Ectodermal cell (in vitro differentiated cells): ENCODE measurements around the gene PAPLN.

Source experiments
- H3K27ac ChIP-seq: 2 replicates; pipeline ENCODE4 v1.7.0; 2013; ENCODE audit warnings: mild to moderate bottlenecking, low read depth, low read length; ENCODE audit not compliant: insufficient read depth, poor library complexity, severe bottlenecking
- H3K27me3 ChIP-seq: 2 replicates; pipeline ENCODE4 v1.7.0; 2013; ENCODE audit warnings: mild to moderate bottlenecking, low read length; ENCODE audit not compliant: insufficient read depth, control insufficient read depth, poor library complexity, severe bottlenecking
- H3K36me3 ChIP-seq: one replicate; pipeline ENCODE4 v1.7.0; 2013; ENCODE audit warnings: low read length; ENCODE audit not compliant: control insufficient read depth, insufficient read depth
- H3K4me1 ChIP-seq: one replicate; pipeline ENCODE4 v1.7.0; 2013; ENCODE audit warnings: low read length; ENCODE audit not compliant: control insufficient read depth, insufficient read depth
- H3K4me3 ChIP-seq: 2 replicates; pipeline ENCODE4 v1.7.0; 2013; ENCODE audit warnings: low read depth, low read length, control low read depth; ENCODE audit not compliant: insufficient read depth
- H3K9me3 ChIP-seq: 2 replicates; pipeline ENCODE4 v1.7.0; 2013; ENCODE audit warnings: mild to moderate bottlenecking, low read length, moderate library complexity; ENCODE audit not compliant: control insufficient read depth
- WGBS, 2 experiments: methylation state at CpG; one replicate each; pipeline ENCODE4 v1.1.7; 2013; ENCODE audit warnings: missing lambda C conversion rate in 2 of 2; 5-methylcytosine and 5-hydroxymethylcytosine counted together

The PAPLN gene

DNA sequence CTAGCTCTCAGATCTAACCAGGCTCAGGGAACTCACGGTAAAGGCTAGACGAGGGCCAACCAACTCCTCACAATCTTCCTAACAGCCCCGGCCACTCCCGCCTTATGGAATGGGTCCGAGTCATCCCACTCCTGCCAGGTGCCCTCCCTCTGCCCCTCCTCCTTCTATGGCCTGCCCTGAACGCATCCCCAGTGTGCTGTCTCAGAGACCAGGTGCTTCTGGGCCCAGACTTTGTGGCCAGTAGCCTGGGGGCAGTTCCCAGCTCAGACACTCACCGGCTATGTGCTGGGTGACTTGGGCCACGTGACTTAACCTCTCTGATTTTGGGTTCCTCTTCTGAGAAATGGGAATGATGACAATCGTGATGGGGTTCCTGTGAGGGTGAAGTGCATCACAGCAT is 22.5 kb downstream of the PAPLN start:
- Histone ChIP-seq H3K27me3 (no peaks in the 10 kb centered on the region), H3K9me3 (no peaks in the 10 kb centered on the region), H3K36me3 (peaks cover 44% of the 10 kb centered on the region), H3K27ac (no peak overlapping the region), H3K4me1 (no peaks in the 10 kb centered on the region), H3K4me3 (no peak overlapping the region)
- WGBS, 2 experiments: 89 to 92% methylated on average over 9 of the region's 9 CpGs

DNA sequence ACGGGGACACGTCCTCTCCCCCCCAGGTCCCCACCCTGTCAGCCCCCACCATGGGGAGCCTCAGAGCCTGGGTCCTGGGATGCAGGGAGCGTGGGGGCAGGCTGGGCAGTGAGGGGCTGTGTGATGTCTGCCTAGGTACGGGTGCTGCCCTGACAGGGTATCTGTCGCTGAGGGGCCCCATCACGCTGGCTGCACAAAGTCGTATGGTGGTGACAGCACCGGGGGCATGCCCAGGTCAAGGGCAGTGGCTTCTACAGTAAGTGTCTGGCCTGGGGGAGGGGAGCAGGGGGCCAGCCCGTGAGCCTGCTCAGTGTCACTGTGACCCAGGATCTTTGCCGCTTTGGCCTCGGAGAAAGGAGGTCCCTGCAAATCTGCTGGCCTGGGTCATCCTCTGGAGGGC is 23.3 kb downstream of the PAPLN start:
- H3K27ac ChIP-seq: no peak overlapping the region
- peaks cover 41% of the 10 kb centered on the region for H3K36me3 ChIP-seq
- no peak overlapping the region for H3K4me3 ChIP-seq
- WGBS, 2 experiments: 90 to 95% methylated on average over 11 of the region's 11 CpGs
- H3K9me3 ChIP-seq: no peaks in the 10 kb centered on the region
- H3K27me3 ChIP-seq: no peaks in the 10 kb centered on the region
- H3K4me1 ChIP-seq: no peaks in the 10 kb centered on the region

DNA sequence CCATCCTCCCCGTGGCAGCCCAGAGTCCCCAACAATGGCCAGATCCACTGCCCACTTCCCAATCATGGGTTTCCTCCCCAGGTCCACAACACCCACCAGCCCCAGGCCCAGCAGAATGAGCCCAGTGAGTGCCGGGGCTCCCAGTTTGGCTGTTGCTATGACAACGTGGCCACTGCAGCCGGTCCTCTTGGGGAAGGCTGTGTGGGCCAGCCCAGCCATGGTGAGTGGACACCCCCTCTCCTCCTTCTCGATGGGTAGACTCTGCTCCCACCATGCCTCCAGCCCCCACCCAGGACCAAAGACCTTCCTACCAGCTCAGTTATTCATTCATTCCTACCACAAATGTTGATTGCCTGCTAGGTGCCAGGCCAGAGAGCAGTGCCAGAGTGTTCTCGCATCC is 23.8 kb downstream of the PAPLN start:
- 90 to 91% methylated on average over 6 of the region's 6 CpGs for whole genome bisulfite sequencing, 2 experiments
- Histone ChIP-seq H3K27me3 (no peaks in the 10 kb centered on the region), H3K27ac (no peak overlapping the region), H3K4me1 (no peaks in the 10 kb centered on the region), H3K36me3 (peaks cover 41% of the 10 kb centered on the region), H3K4me3 (no peak overlapping the region), H3K9me3 (no peaks in the 10 kb centered on the region)

DNA sequence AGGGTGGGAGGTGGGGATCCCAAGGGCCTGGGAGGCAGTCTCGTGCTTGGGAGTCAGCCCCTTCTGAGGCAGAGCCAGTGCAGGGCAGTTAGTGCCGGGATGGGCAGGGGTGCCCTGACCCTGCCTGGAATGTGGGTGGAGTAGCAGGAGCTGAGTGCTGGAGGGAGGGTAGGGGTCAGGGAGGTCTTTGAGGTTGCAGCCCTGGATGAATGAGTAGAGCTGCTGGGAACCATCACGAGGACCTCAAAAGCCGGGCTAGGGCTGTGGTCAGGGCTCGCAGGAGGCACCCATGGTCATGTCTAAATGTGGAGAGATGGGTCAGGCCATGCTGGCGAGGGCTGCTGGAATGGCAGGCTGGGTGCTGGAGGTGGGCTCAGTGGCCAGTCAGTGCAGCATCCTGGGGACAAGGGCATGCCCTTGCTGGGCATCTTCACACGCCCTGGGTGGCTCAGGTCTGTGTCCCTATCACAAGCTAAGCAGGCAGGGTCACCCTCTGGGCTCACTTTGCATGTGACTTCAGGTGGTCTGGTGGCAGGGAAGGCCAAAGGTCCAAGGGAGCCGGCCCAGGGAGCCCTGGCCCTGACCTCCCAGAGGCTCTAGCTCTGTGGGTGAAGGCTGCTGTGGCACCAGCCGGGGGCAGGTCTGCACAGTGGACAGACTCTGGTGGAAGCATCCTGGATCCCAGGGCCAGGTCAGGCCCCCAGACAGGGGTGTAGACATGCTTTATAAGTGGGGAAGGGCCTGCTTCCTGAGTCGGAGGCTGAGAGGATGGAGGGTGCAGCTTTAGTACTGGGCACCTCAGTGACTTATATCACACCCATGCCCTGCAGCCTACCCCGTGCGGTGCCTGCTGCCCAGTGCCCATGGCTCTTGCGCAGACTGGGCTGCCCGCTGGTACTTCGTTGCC is 24.5 kb downstream of the PAPLN start:
- H3K9me3 ChIP-seq: no peaks in the 10 kb centered on the region
- no peaks in the 10 kb centered on the region for H3K4me1 ChIP-seq
- no peak overlapping the region for H3K4me3 ChIP-seq
- H3K27me3 ChIP-seq: no peaks in the 10 kb centered on the region
- WGBS, 2 experiments: 94 to 95% methylated on average over 15 of the region's 15 CpGs
- H3K36me3 ChIP-seq: peaks cover 45% of the 10 kb centered on the region
- H3K27ac ChIP-seq: no peak overlapping the region

DNA sequence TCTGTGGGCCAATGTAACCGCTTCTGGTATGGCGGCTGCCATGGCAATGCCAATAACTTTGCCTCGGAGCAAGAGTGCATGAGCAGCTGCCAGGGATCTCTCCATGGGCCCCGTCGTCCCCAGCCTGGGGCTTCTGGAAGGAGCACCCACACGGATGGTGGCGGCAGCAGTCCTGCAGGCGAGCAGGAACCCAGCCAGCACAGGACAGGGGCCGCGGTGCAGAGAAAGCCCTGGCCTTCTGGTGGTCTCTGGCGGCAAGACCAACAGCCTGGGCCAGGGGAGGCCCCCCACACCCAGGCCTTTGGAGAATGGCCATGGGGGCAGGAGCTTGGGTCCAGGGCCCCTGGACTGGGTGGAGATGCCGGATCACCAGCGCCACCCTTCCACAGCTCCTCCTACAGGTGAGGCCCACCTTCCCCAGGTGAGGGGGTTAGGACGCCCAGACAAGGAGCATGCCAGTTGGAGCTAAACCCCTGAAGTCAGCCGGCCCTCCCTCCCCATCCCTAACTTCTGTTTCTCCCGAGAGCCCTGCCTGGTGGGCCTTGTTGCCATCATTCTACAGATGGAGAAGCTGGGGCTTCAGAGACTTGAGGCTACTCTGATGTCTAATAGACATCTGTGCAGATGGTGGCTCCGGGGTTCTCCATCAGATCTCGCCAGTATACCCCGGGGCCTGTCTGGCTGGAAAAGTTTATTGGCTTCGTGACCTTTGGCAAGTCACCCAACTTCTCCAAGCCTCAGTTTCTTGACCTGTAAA is 25.3 kb downstream of the PAPLN start:
- H3K9me3 ChIP-seq: no peaks in the 10 kb centered on the region
- WGBS, 2 experiments: 93 to 95% methylated on average over 20 of the region's 20 CpGs
- no peak overlapping the region for H3K27ac ChIP-seq
- no peaks in the 10 kb centered on the region for H3K27me3 ChIP-seq
- no peaks in the 10 kb centered on the region for H3K4me1 ChIP-seq
- no peak overlapping the region for H3K4me3 ChIP-seq
- peaks cover 48% of the 10 kb centered on the region for H3K36me3 ChIP-seq

DNA sequence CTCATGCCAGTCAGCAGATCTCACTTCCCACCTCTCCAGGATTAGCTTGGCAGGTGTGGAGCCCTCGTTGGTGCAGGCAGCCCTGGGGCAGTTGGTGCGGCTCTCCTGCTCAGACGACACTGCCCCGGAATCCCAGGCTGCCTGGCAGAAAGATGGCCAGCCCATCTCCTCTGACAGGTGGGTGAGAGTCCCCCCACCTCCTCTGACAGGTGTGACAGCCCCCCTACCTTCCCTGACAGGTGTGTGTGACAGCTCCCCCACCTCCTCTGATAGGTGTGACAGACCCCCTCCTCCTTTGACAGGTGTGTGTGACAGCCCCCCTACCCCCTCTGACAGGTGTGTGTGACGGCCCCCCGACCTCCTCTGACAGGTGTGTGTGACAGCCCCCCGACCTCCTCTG is 26.3 kb downstream of the PAPLN start:
- no peaks in the 10 kb centered on the region for H3K4me1 ChIP-seq
- no peaks in the 10 kb centered on the region for H3K27me3 ChIP-seq
- H3K27ac ChIP-seq: no peak overlapping the region
- 95 to 96% methylated on average over 7 of the region's 7 CpGs for WGBS, 2 experiments
- no peaks in the 10 kb centered on the region for H3K9me3 ChIP-seq
- H3K36me3 ChIP-seq: peaks cover 58% of the 10 kb centered on the region
- no peak overlapping the region for H3K4me3 ChIP-seq

DNA sequence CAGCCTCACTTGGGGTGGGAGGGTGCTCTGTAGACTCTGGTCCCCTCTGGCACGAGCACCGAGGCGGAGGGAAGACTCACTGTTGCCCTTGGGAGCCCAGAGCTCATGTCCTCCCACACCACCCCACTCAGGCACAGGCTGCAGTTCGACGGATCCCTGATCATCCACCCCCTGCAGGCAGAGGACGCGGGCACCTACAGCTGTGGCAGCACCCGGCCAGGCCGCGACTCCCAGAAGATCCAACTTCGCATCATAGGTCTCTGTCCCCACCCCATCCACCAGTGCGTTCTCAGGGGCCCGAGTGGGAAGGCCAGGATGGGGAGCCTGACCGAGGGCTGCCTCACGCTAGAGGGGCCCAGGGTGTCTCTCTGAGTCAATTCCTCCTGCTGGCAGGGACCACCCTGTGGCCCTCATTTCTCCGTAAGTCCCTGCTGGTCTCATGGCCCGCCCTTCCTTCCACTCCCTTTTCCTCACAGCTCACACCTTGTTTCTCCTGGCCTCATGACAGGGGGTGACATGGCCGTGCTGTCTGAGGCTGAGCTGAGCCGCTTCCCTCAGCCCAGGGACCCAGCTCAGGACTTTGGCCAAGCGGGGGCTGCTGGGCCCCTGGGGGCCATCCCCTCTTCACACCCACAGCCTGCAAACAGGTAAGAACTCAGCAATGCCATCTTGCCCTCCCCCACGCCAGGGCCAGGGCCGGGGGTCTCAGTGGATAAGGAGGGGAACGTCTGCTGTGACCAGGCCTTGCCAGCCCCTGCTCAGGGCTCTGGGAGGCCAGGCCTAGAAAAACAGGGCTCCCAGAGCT is 27.0 kb downstream of the PAPLN start:
- WGBS, 2 experiments: 94 to 95% methylated on average over 23 of the region's 23 CpGs
- H3K4me1 ChIP-seq: no peaks in the 10 kb centered on the region

DNA sequence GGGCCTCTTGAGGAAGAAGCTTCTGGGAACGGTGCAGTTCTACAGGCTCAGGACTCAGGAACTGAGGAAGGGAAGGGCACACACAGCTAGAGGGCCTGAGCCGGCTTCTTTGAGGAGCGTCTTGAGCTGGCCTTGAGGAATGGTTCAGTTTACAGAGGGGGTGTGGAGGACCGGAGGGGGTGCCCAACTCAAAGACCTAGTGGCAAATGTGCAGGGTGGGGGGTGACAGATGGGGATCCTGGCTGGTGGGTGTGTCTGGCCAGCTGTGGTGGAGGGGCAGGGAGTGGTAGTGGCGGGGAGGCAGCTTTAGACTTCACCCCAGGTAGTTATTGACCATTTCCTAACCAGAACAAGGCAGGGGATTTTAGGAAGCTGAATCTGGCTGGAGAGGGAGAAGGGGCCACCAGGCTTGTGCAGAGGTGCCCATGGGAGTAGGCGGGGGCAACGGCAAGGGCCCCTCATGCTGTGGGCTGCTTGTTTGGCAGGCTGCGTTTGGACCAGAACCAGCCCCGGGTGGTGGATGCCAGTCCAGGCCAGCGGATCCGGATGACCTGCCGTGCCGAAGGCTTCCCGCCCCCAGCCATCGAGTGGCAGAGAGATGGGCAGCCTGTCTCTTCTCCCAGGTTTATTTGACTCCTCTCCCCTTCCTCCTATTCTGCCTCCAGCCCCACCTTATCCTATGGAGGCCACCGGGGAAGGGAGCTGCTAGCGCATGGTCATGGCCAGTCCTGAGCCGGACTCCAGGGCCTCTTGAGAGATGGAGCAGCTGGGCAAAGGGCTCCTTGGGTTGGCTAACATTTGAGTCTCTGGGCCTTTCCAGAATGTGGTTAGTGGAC is 27.8 kb downstream of the PAPLN start:
- Histone ChIP-seq H3K4me3 (no peak overlapping the region), H3K27ac (no peak overlapping the region), H3K9me3 (no peaks in the 10 kb centered on the region), H3K27me3 (no peaks in the 10 kb centered on the region), H3K36me3 (peaks cover 67% of the 10 kb centered on the region), H3K4me1 (no peaks in the 10 kb centered on the region)
- 89 to 92% methylated on average over 18 of the region's 18 CpGs for WGBS, 2 experiments

More for the DNA sequence above, 27.0 kb downstream of the PAPLN start:
- H3K27ac ChIP-seq: no peak overlapping the region
- H3K27me3 ChIP-seq: no peaks in the 10 kb centered on the region
- peaks cover 62% of the 10 kb centered on the region for H3K36me3 ChIP-seq
- H3K4me3 ChIP-seq: no peak overlapping the region
- H3K9me3 ChIP-seq: no peaks in the 10 kb centered on the region

DNA sequence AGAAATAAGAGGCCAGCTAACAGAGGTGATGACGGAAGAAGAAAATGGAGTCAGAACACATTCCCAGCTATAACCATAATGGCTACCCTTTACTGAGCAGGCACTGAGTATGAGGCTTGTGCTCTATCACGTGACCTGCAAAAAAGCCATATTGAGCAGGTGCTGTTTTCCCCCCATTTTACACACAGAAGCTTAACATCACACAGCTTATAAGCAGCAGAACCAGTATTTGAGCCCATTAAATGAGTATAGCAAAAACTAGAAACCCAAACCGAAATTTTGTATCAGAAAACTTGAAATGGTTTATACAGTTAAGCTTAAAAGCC is 28.4 kb downstream of the PAPLN start:
- WGBS, 2 experiments: 90 to 97% methylated on average over 3 of the region's 3 CpGs
- H3K9me3 ChIP-seq: no peaks in the 10 kb centered on the region
- H3K4me1 ChIP-seq: no peaks in the 10 kb centered on the region
- no peaks in the 10 kb centered on the region for H3K27me3 ChIP-seq
- H3K36me3 ChIP-seq: peaks cover 73% of the 10 kb centered on the region
- H3K27ac ChIP-seq: no peak overlapping the region
- H3K4me3 ChIP-seq: no peak overlapping the region
